Lower lobe of right lung (tissue), 2 donors: ENCODE data around the gene FHIT. TPM values are rescaled to one million over a fixed set of nuclear protein-coding genes. Genes with fewer than 3 reads are reported as not detected.

Experiments
- ATAC-seq, 2 donors: fragments of 200-7000 bp; cut with Tn5 transposase; one replicate each; pipeline ENCODE4 v1.9.1; 2020 to 2022; ENCODE audit warnings: mild to moderate bottlenecking in 2 of 2, moderate library complexity in 2 of 2
- DNase-seq: peaks from one replicate; pipeline ENCODE4 v3.0.0-alpha.2; 2020
- H3K27ac ChIP-seq: fragments of 200-600 bp; one replicate; pipeline ENCODE4 v1.8.0; 2022
- H3K27me3 ChIP-seq: fragments of 200-600 bp; one replicate; pipeline ENCODE4 v1.8.0; 2022; ENCODE audit warnings: low read depth
- H3K36me3 ChIP-seq: fragments of 200-600 bp; one replicate; pipeline ENCODE4 v1.8.0; 2022; ENCODE audit warnings: mild to moderate bottlenecking
- H3K4me1 ChIP-seq: fragments of 200-600 bp; one replicate; pipeline ENCODE4 v1.8.0; 2022
- H3K4me3 ChIP-seq: fragments of 200-600 bp; one replicate; pipeline ENCODE4 v1.8.0; 2022; ENCODE audit warnings: mild to moderate bottlenecking
- H3K9me3 ChIP-seq: fragments of 200-600 bp; one replicate; pipeline ENCODE4 v1.8.0; 2022
- intact Hi-C: fragments of 100-400 bp; cut with DNase I; formaldehyde crosslinking; loops from one replicate; pipeline ENCODE4 v1.11.0; 2022
- total RNA-seq: library from RNA; stranded (reverse); fragmentation: NEBNext Ultra II Directional; extraction: Animal tissue kit (Norgen Biotek cat#: 25700); gene quantifications from one replicate; pipeline ENCODE4 v1.2.1, GENCODE V29; 2021
- TF ChIP-seq, protein P1 (sequence below): fragments of 200-600 bp; IDR thresholded peaks from one replicate; pipeline ENCODE4 v1.8.0; 2022; ENCODE audit warnings: antibody characterized with exemption, mild to moderate bottlenecking
- donor health status: DM: no; HTN: yes; CAD: no; lungs with severe emphysema.

The FHIT gene
- total RNA-seq, 1 donor from 2014 or later: 10.3 TPM

DNA sequence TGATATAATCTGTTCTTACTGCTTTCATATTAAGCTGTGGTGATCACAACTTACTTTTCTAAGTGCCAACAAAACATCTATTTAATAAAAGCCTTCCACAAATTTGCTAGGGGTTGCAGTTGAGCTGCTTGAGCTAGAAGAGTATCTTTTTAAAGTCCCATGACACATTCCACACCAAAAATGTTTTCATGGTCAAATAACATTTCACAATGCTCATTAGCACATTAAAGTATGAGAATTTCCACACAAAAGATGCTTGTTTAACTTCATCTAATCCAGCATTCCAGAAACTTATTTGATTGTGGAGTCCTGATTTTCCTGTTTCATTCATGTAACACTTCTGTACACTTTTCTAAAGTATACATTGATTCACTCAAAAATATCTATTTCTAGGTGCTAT, 1325.3 kb downstream of the FHIT start:
- no peak overlapping the region for H3K4me3 ChIP-seq
- H3K4me1 ChIP-seq: no peaks in the 10 kb centered on the region
- H3K9me3 ChIP-seq: no peaks in the 10 kb centered on the region
- ATAC-seq (no peak), DNase-seq (no peak)
- H3K36me3 ChIP-seq: no peaks in the 10 kb centered on the region
- no peaks in the 10 kb centered on the region for H3K27me3 ChIP-seq
- intact Hi-C loops: no loop called here
- TF ChIP-seq, protein P1, sequence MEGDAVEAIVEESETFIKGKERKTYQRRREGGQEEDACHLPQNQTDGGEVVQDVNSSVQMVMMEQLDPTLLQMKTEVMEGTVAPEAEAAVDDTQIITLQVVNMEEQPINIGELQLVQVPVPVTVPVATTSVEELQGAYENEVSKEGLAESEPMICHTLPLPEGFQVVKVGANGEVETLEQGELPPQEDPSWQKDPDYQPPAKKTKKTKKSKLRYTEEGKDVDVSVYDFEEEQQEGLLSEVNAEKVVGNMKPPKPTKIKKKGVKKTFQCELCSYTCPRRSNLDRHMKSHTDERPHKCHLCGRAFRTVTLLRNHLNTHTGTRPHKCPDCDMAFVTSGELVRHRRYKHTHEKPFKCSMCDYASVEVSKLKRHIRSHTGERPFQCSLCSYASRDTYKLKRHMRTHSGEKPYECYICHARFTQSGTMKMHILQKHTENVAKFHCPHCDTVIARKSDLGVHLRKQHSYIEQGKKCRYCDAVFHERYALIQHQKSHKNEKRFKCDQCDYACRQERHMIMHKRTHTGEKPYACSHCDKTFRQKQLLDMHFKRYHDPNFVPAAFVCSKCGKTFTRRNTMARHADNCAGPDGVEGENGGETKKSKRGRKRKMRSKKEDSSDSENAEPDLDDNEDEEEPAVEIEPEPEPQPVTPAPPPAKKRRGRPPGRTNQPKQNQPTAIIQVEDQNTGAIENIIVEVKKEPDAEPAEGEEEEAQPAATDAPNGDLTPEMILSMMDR: no peak
- no peak overlapping the region for H3K27ac ChIP-seq

DNA sequence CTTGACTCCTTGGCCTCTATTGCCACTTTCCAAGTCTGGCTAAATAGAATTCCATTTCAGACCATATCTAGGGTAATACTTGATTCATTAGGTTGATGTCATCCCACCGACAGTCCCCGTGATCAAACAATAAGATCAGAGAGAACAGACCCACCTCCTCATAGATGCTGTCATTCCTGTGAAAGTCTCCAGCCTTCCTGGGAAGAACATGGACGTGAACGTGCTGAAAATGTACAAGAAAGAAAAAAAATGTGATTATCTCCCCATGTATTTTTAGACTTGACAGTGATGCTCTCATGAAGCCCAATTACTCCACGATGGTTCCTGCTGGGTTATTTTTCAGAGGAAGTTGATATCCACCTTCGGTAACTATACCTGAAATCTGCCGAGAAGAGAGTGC, 1329.1 kb downstream of the FHIT start:
- no peak for DNase-seq
- Histone ChIP-seq H3K4me3 (no peak overlapping the region), H3K4me1 (no peaks in the 10 kb centered on the region), H3K9me3 (no peaks in the 10 kb centered on the region), H3K27me3 (no peaks in the 10 kb centered on the region), H3K36me3 (no peaks in the 10 kb centered on the region), H3K27ac (no peak overlapping the region)
- ATAC-seq: no peak
- TF ChIP-seq, protein P1: no peak
- intact Hi-C loops: no loop called here

DNA sequence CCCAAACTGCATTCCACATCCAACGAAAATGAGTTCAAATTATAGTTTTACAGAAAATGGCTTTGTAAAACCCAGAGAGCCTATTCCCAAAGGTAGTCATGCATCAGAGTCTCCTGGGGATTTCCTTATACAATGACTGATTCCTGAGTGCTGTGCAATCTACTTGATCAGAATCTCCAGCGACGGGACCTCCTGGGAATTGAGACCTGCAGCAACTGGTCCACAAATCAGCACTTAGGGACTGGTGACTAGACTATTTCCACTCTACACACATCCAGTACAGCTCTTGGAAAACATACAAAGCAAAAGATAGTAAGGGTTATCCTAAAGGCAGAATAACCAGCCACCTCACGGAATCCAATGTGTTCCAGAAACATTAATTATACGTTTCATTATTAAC, 1330.4 kb downstream of the FHIT start:
- TF ChIP-seq, protein P1: no peak
- no peak overlapping the region for H3K27ac ChIP-seq
- no peaks in the 10 kb centered on the region for H3K9me3 ChIP-seq
- ATAC-seq (no peak), DNase-seq (no peak)
- H3K36me3 ChIP-seq: no peaks in the 10 kb centered on the region
- no peak overlapping the region for H3K4me3 ChIP-seq
- no peaks in the 10 kb centered on the region for H3K27me3 ChIP-seq
- no peaks in the 10 kb centered on the region for H3K4me1 ChIP-seq
- intact Hi-C loops: no loop called here

DNA sequence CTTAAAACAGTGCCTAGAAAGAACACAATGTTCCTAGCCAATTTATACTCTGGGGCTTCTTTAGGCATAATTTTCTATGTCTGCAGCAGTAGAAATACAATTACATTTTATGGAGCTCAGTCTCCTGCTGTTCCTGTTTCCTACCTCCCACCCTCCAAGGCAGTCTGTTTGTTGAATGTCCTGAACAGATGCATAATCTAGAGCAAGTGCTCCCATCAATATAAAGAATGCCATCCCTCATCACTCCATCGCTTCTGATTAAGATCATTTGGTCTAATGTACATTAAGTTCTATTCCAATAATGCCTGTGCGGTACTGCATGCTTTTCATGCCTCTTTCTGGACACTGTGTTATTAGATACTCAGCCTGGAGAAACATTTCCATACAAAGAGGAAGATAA, 1331.7 kb downstream of the FHIT start:
- TF ChIP-seq, protein P1: no peak
- no peaks in the 10 kb centered on the region for H3K4me1 ChIP-seq
- ATAC-seq (no peak), DNase-seq (no peak)
- H3K36me3 ChIP-seq: no peaks in the 10 kb centered on the region
- no peak overlapping the region for H3K27ac ChIP-seq
- H3K9me3 ChIP-seq: no peaks in the 10 kb centered on the region
- no peaks in the 10 kb centered on the region for H3K27me3 ChIP-seq
- no peak overlapping the region for H3K4me3 ChIP-seq
- intact Hi-C loops: no loop called here

DNA sequence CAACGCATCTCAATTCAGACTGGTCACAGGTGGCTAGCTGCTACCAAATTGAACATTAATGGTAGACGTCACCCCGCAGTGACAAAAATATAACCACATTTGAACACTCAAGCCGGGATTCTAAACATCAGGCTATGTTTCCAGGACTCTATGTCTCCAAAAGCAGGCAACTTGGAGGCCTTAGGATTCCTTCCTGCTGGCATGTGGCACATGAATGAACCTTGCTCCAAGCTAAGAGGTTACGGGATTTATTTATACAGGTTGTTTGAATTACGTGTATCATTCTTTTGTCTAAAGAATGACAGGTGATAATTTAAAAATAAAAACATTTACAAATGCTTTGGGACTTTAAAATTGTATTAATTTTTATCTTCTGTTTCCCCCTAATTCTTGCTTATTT, 1337.0 kb downstream of the FHIT start:
- Histone ChIP-seq H3K36me3 (no peaks in the 10 kb centered on the region), H3K4me1 (no peaks in the 10 kb centered on the region), H3K9me3 (no peaks in the 10 kb centered on the region), H3K27ac (no peak overlapping the region), H3K4me3 (no peak overlapping the region), H3K27me3 (no peaks in the 10 kb centered on the region)
- DNase-seq: no peak
- TF ChIP-seq, protein P1: no peak
- no peak for ATAC-seq
- intact Hi-C loops: no loop called here

DNA sequence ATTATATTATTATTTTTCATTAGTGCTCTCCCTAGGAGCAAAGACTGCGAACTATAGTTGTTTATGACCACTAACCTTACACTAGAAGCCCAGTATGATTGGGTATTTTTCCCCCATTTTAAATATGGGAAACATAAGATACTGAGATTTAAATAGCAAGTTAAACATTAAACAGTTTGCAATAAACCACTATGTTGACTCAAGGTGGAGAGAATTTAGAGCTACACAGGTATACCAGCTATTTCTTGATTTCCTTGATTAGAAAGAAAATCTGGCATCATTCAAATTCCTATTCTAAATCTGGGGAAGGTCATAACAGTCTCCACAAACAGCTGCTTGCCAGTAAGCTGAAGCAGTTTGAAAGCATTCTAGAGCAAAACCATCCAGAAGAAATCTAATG, 1337.6 kb downstream of the FHIT start:
- no peaks in the 10 kb centered on the region for H3K4me1 ChIP-seq
- DNase-seq (no peak), ATAC-seq (no peak)
- H3K9me3 ChIP-seq: no peaks in the 10 kb centered on the region
- TF ChIP-seq, protein P1: no peak
- no peaks in the 10 kb centered on the region for H3K27me3 ChIP-seq
- H3K27ac ChIP-seq: no peak overlapping the region
- no peaks in the 10 kb centered on the region for H3K36me3 ChIP-seq
- intact Hi-C loops: no loop called here
- H3K4me3 ChIP-seq: no peak overlapping the region
